GDM1 (cell line): ENCODE results near the gene SLC2A11.
A peak's percentile ranks its signal among the peaks of the same experiment; 100 is the strongest.
"Not testable (repeated sequence)": the region's sequence is repeated elsewhere in the genome, so short reads cannot be mapped to it uniquely, and the experiment has no call there.

Experiments
- DNase-seq: peaks from one replicate; lab custom pipeline; 2025; lab: John Stamatoyannopoulos, UW

Gene SLC2A11

DNA sequence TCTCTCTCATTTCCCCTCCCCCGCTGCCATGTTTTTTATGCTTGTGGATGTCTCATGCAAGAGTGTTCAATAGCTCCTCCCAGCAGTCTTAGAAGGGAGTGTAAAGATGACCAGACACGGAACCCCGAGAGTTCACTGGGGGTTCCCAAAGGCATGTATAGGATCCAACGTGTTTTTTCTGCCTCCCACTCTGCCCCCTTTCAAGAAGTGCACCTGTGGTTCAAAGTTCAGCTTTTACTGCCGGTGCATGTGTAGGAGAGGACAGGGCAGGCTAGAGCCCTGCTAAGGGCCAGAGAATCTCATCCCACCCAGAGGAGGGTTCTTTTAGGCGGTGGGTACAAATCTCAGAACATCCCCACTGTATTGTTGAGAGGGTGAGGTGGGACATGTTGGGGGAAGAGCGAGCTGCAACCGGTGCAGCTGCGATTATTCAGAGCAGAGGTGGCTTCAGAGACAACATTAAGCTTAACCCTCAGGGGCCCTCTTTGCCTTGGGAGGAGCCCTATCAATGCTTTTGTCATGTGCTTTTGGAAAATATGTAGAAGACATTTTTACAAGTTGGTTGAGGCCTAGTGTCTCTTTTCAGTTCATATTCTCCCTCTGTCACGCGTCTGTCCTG lies 51.0 kb downstream of the SLC2A11 start:
- no peak for DNase-seq

DNA sequence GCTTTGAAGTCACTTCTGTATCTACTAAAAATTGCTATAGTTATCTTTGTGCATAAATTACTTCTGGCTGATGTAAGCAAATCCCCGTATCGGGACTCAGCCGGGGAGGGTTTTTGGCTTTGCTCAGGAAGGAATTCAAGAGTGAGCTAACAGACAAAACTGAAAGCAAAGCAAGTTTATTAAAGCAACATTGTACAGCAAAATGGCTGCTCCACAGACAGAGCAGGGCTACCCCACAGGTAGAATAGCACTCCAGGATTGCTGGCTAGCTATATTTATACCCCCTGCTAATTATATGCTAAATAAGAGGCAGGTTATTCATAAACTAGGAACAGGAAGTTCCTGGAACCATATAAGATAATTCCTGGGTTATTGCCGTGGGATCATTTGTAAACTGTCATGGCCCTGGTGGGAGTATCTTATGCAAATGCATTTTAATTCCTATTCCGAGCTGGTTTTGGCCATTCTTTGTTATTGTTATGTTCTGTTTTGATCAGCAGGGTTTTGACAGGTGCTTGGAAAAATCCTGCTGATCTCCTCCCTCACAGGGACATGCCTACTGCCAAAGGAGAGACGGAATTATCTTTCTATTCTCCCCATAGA lies 51.7 kb downstream of the SLC2A11 start:
- no peak for DNase-seq

- DNase-seq, result no peak
These were observed 53.0 kb downstream of the SLC2A11 start for GRCh38 chr22:23910496-23911190.

DNA sequence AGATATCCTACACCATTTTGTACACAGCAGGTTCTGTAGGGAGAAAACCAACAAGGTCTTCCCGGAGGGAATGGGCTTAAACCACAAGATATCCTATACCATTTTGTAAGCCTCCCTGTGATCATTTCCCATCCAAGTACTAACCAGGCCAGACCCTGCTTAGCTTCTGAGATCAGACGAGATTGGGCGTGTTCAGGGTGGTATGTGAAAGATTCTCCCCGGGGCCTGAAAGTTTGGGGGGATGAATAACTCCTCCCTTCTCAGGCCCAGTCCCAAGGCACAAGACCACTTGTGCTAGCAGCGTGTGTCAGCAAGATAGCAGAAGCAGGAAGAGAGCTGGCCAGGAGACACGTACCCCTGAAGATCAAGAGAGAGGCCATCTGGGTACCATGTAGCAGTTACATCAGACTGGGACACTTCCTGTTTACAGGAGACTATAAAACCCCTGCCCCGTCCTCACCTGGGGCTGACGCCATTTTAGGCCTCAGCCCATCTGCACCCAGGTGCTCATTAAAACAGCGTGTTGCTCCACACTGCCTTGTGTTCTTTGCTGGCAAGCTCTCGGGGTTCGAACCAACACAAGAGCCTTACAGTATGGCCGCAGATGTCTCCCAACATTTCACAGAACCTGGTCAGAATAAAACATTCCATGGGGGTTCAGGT lies 53.8 kb downstream of the SLC2A11 start:
- no peak for DNase-seq

DNA sequence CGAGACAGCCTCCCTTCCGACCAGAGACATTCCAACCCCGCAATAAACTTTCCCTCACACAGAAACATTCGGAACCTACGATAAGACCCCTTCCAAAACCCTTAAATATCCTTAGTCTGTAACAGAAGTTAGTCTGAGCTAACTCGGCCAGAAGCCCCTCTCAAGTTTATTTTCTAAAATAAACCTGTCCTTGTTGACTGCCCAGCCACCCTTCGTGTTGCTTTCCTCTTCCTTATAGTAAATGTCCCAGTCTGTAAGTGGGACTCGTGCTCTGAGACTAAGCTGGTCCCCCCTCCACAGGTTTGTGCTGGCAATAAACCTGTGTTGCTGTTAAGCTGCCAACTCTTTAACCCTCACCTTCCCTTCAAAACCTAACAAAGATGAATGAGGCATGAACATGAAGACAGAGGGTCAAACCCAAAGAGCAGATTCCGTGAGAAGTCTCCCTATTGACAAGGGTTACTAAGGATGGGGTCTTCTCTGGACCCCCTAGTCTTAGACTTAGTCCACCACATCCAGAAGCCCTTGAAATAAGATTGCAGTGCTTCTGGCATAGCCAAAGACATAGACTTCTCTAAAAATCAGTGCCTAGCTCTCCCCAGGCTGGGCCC lies 54.7 kb downstream of the SLC2A11 start:
- DNase-seq, result no peak

DNA sequence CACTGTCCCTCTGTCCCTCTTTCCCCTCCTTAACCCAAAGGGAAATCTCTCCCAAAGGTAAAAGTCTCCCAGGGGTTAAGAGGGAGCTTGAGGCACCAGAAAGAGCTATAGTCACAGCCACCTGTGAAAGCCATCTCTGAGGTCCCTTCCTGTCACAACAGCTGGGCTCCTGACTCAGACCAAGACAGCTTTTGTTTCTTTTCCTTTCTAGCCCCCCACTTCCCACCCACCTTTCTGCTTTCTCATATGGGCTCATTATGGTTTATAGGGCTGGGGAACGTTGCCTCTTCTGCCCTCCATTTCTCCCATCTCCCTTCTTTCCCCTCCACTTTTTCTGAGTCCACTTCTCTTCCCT lies 55.6 kb downstream of the SLC2A11 start:
- no peak for DNase-seq

DNA sequence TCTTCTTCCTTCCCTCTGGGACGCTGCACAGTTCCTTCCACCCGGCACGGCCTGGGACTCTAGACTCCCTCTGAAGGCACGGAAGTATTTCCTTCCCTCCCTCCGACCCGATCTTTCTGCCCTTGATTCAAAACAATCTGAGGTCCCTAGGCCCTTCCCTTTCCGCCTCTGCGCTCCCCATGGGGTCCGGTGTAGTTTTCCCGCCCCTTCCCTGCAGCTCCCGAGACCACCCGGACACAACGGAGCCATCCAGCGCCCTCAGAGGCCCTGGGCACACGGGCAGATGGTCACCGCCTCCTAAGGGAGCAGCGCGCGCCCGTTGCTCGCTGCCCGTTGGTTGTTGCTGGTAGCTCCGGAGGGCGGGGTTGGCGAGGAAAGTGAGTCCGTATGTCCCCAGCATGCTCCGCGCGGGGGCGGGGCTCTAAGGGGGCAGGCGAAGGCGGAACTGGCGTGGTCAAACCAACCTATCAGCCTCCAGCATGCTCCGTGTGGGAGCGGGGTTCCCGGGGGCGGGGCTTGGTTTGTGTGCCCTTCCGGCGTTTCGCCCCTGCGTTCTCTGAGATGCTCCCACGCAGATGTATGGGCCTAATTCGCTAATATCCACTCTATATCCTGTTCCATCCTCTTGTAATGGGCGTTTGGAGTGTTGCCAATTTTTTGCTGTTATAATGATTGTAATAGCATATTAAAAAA lies 56.1 kb downstream of the SLC2A11 start:
- DNase-seq, result peak; percentile 99

DNA sequence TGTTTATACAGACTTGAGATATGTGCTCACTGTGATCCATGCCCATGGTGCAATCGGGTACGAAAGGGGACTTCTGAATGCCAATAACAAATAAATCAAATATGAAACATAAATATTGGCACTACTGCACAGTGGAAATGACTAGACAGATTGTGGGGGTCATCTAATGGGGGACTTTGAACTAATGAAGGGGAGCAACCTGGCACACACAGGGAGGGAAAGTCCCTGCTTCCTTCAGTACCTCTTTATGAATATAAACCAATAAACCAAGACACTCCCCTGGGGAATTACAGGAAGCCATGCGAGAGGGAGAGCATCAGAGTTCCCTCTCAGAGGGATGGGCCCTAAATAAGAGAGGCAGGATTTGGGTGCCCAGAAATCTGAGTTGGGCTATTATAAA lies 57.6 kb downstream of the SLC2A11 start:
- no peak for DNase-seq

- not testable (repeated sequence) for DNase-seq
These were observed 62.6 kb downstream of the SLC2A11 start for GRCh38 chr22:23920267-23920611.

DNA sequence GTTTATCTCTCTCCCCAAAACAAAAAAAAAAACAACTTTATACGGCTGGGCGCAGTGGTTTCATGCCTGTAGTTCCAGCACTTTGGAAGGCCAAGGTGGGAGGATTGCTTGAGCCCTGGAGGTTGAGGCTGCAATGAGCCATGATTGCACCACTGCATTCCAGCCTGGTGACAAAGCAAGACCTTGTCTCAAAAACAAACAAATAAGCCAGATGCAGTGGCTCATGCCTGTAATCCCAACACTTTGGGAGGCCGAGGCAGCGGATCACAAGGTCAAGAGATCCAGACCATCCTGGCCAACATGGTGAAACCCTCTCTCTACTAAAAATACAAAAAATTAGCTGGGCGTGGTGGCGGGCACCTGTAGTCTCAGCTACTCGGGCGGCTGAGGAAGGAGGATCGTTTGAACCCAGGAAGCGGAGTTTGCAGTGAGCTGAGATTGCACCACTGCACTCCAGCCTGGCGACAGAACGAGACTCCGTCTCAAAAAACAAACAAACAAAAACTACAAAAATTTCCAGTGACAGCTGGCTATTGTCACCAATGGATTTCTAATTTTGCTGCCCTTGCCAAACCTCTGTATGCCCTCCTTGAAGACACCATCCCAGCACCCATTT lies 64.0 kb downstream of the SLC2A11 start:
- DNase-seq, result not testable (repeated sequence)

DNA sequence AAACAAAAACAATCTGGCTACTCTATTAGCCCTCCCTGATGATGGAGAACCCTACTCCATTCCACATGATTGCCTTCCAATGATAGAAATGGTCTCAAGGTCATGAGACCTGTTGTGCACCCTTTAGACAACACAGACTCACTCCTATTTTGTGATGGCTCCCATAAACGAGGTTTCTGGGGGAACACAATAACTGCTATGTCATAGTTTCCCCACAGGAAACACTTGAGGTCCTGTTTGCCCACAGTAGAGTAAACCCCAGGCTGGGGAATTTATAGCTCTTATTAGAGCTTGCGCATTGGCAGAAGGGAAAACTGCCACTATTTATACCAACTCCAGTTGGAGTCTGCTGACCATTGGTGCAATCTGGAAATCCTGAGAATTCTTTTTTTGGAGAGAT lies 65.2 kb downstream of the SLC2A11 start:
- DNase-seq, result no peak

- DNase-seq, result no peak
These were observed 67.4 kb downstream of the SLC2A11 start for GRCh38 chr22:23925020-23925606.

- DNase-seq, result no peak
These were observed 68.9 kb downstream of the SLC2A11 start for GRCh38 chr22:23926561-23926960.
